Choroid plexus epithelial cell (primary cell): ENCODE data around the gene HRH2.
"Not testable (repeated sequence)": the region's sequence is repeated elsewhere in the genome, so short reads cannot be mapped to it uniquely, and the experiment has no call there.

Source experiments
- DNase-seq: peaks from one replicate; pipeline ENCODE4 v3.0.0-alpha.2; 2010; ENCODE audit warnings: low read depth
- H3K4me3 ChIP-seq: 2 replicates; pipeline ENCODE4 v1.5.1; 2011; ENCODE audit warnings: low read depth, mild to moderate bottlenecking, control low read depth, low read length, moderate library complexity
- TF ChIP-seq, protein P1 (sequence below): conservative IDR thresholded peaks from 2 replicates; pipeline ENCODE4 v1.5.1; 2011; ENCODE audit warnings: low read depth, mild to moderate bottlenecking, control low read depth, inconsistent platforms, low read length, moderate library complexity

HRH2 gene

GRCh38 chr5:175646251-175646650 lies 11.6 kb upstream of the HRH2 start:
- TF ChIP-seq, protein P1, sequence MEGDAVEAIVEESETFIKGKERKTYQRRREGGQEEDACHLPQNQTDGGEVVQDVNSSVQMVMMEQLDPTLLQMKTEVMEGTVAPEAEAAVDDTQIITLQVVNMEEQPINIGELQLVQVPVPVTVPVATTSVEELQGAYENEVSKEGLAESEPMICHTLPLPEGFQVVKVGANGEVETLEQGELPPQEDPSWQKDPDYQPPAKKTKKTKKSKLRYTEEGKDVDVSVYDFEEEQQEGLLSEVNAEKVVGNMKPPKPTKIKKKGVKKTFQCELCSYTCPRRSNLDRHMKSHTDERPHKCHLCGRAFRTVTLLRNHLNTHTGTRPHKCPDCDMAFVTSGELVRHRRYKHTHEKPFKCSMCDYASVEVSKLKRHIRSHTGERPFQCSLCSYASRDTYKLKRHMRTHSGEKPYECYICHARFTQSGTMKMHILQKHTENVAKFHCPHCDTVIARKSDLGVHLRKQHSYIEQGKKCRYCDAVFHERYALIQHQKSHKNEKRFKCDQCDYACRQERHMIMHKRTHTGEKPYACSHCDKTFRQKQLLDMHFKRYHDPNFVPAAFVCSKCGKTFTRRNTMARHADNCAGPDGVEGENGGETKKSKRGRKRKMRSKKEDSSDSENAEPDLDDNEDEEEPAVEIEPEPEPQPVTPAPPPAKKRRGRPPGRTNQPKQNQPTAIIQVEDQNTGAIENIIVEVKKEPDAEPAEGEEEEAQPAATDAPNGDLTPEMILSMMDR, result no peak
- H3K4me3 ChIP-seq, result no peak overlapping the region
- DNase-seq, result no peak

DNA sequence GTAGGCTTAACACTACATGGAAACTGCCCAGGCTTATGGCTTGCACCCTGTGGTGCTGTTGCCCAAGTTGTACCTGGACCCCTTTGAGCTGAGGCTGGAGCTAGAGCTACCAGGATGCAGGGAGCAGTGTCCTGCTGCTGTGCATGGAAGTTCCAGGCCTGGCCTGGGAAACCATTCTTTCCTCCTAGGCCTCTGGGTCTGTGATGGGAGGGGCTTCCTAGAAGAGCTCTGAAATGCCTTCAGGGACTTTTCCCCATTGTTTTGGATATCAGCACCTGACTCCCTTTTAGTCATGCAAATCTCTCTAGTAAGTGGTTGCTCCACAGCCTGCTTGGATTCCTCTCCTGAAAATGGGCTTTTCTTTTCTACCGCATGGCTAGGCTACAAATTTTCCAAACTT lies 7.9 kb upstream of the HRH2 start:
- no peak overlapping the region for H3K4me3 ChIP-seq
- TF ChIP-seq, protein P1, result no peak
- DNase-seq, result no peak

DNA sequence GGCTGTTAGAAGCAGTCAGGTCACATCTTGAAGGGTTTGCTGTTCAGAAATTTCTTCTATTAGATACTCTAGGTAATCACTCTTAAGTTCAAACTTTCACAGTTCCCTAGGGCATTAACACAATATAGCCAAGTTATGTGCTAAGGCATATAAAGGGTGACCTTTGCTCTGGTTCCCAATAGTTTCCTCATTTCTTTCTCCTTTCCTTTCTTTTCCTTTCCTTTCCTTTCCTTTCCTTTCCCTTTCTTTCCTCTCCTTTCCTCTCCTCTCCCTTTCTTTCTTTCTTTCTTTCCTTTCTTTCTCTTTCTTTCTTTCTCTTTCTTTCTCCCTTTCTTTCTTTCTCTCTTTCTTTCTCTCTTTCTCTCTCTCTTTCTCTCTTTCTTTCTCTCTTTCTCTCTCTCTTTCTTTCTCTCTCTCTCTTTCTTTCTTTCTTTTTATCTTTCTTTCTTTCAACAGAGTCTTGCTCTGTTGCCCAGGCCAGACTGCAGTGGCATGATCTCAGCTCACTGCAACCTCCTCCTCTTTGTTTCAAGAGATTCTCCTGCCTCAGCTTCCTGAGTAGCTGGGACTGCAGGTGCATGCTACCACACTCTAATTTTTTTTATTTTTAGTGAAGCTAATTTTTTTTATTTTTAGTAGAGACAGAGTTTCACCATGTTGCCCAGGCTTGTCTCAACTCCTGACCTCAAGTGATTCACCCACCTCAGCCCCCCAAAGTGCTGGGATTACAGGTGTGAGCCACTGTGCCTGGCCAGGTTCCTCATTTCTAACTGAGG lies 7.3 kb upstream of the HRH2 start:
- not testable (repeated sequence) for H3K4me3 ChIP-seq, DNase-seq

- TF ChIP-seq, protein P1, result no peak
- peak; percentile 5 for DNase-seq
- H3K4me3 ChIP-seq, result no peak overlapping the region
Observed at GRCh38 chr5:175652741-175653663, 4.9 kb upstream of the HRH2 start.

- no peak for DNase-seq
- TF ChIP-seq, protein P1, result no peak
- H3K4me3 ChIP-seq, result no peak overlapping the region
Observed at GRCh38 chr5:175653763-175654162, 4.1 kb upstream of the HRH2 start.

GRCh38 chr5:175654339-175654738 lies 3.5 kb upstream of the HRH2 start:
- TF ChIP-seq, protein P1, result no peak
- DNase-seq, result no peak
- no peak overlapping the region for H3K4me3 ChIP-seq

- TF ChIP-seq, protein P1, result no peak
- DNase-seq, result no peak
- no peak overlapping the region for H3K4me3 ChIP-seq
Observed at GRCh38 chr5:175654807-175655206, 3.1 kb upstream of the HRH2 start.
